ENCODE results near the gene COL4A3. TPM values are rescaled to one million over a fixed set of nuclear protein-coding genes. Genes with fewer than 3 reads are reported as not detected.
"Not testable (repeated sequence)": the region's sequence is repeated elsewhere in the genome, so short reads cannot be mapped to it uniquely, and the experiment has no call there.

COL4A3 gene
- total RNA-seq, 1 donor from 2014 or later: 1.5 TPM

GRCh38 chr2:227221120-227221519 lies 56.7 kb downstream of the COL4A3 start:
- TF ChIP-seq CTCF (IDR thresholded peaks at IDR 0.05) (no peak), POLR2A (IDR thresholded peaks at IDR 0.05) (no peak), POLR2AphosphoS5 (IDR thresholded peaks at IDR 0.05; ENCODE audit: insufficient read depth in 1 of 2, low read depth in 1 of 2) (no peak)
- Histone ChIP-seq H3K9me3 (no peaks in the 10 kb centered on the region), H3K4me3 (no peak overlapping the region), H3K36me3 (no peaks in the 10 kb centered on the region), H3K4me1 (no peaks in the 10 kb centered on the region), H3K27ac (no peak overlapping the region), H3K27me3 (no peaks in the 10 kb centered on the region)
- intact Hi-C loops (cut with DNase I): no loop called here
- no peak for DNase-seq (ENCODE audit: extremely low spot score in 2 of 2)

- Histone ChIP-seq H3K9me3 (no peaks in the 10 kb centered on the region), H3K4me1 (no peaks in the 10 kb centered on the region), H3K27me3 (no peaks in the 10 kb centered on the region), H3K4me3 (no peak overlapping the region), H3K36me3 (no peaks in the 10 kb centered on the region), H3K27ac (no peak overlapping the region)
- intact Hi-C loops (cut with DNase I): no loop called here
- no peak for TF ChIP-seq POLR2A (IDR thresholded peaks at IDR 0.05)
- no peak for TF ChIP-seq CTCF (IDR thresholded peaks at IDR 0.05)
- no peak for TF ChIP-seq POLR2AphosphoS5 (IDR thresholded peaks at IDR 0.05; ENCODE audit: insufficient read depth in 1 of 2, low read depth in 1 of 2)
- no peak for DNase-seq (ENCODE audit: extremely low spot score in 2 of 2)
Measured at GRCh38 chr2:227222292-227222691, 57.9 kb downstream of the COL4A3 start.

GRCh38 chr2:227225641-227226040 lies 61.2 kb downstream of the COL4A3 start:
- H3K4me3 ChIP-seq; DNase-seq (ENCODE audit: extremely low spot score in 2 of 2); H3K9me3 ChIP-seq; H3K27me3 ChIP-seq; H3K4me1 ChIP-seq; H3K36me3 ChIP-seq; intact Hi-C loops (cut with DNase I); H3K27ac ChIP-seq: not testable (repeated sequence)

DNA sequence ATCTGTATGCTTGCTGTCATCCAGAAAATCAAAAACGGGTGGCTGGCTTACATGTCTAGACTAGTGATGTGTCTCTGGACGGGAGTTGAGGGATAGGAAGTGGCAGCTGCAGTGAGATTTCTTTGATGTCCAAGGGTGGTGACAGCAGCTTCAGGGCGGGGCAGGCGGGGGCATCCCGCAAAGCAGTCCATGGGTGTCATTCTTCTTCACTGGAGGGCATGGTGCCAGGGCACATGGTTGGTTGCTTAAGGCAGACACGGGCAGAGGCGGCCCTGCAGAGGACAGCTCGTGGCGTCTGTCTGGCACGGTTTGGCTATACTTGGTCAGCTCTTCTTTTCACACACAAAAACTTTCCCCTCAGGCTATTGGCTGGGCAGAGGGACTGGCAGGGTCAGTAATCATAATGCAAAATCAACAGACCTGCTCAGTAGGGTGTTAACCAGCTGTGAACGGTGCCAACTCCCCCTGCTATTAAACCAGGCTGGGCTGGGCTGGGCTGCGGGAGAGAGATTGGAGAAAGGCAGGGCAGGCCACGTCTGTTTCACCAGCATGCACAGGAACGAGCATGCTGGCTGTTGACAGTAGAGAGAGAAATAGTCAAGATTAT lies 63.7 kb downstream of the COL4A3 start:
- Histone ChIP-seq H3K9me3 (no peaks in the 10 kb centered on the region), H3K36me3 (no peaks in the 10 kb centered on the region), H3K4me3 (no peak overlapping the region), H3K4me1 (no peaks in the 10 kb centered on the region), H3K27ac (no peak overlapping the region), H3K27me3 (no peaks in the 10 kb centered on the region)
- no peak for TF ChIP-seq POLR2A (IDR thresholded peaks at IDR 0.05)
- no peak for TF ChIP-seq CTCF (IDR thresholded peaks at IDR 0.05)
- TF ChIP-seq POLR2AphosphoS5 (IDR thresholded peaks at IDR 0.05; ENCODE audit: insufficient read depth in 1 of 2, low read depth in 1 of 2): no peak
- no peak for DNase-seq (ENCODE audit: extremely low spot score in 2 of 2)
- intact Hi-C loops (cut with DNase I): no loop called here

DNA sequence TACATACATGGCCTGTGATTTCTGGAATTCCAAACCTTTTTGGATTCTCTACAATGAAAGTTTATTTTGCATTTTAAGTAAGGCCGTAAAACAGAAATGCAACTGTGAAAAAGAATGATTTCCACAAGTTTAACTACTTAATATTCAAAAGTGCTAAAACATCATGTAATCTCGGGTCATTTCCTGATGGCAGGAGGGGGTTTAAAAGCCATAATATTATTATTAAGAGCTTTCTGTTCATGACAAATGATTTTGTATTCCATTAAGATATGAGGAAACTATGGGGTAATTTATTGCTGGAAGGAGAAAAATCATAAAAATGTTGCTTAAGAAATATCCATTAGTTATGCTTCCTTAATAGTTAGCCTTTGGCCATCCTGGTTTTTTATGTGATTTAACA lies 65.7 kb downstream of the COL4A3 start:
- no peak for DNase-seq (ENCODE audit: extremely low spot score in 2 of 2)
- H3K27me3 ChIP-seq: no peaks in the 10 kb centered on the region
- H3K27ac ChIP-seq: no peak overlapping the region
- TF ChIP-seq POLR2AphosphoS5 (IDR thresholded peaks at IDR 0.05; ENCODE audit: insufficient read depth in 1 of 2, low read depth in 1 of 2) (no peak), CTCF (IDR thresholded peaks at IDR 0.05) (no peak), POLR2A (IDR thresholded peaks at IDR 0.05) (no peak)
- no peaks in the 10 kb centered on the region for H3K36me3 ChIP-seq
- intact Hi-C loops (cut with DNase I): no loop called here
- no peaks in the 10 kb centered on the region for H3K9me3 ChIP-seq
- no peak overlapping the region for H3K4me3 ChIP-seq
- H3K4me1 ChIP-seq: no peaks in the 10 kb centered on the region
